ENCODE data around the gene XAB2. TPM values are rescaled to one million over a fixed set of nuclear protein-coding genes. Genes with fewer than 3 reads are reported as not detected.
"Not testable (repeated sequence)": the region's sequence is repeated elsewhere in the genome, so short reads cannot be mapped to it uniquely, and the experiment has no call there.

XAB2 gene
- total RNA-seq, 4 donors from 2014 or later: 53.7 to 77.2 (median 55.4) TPM

DNA sequence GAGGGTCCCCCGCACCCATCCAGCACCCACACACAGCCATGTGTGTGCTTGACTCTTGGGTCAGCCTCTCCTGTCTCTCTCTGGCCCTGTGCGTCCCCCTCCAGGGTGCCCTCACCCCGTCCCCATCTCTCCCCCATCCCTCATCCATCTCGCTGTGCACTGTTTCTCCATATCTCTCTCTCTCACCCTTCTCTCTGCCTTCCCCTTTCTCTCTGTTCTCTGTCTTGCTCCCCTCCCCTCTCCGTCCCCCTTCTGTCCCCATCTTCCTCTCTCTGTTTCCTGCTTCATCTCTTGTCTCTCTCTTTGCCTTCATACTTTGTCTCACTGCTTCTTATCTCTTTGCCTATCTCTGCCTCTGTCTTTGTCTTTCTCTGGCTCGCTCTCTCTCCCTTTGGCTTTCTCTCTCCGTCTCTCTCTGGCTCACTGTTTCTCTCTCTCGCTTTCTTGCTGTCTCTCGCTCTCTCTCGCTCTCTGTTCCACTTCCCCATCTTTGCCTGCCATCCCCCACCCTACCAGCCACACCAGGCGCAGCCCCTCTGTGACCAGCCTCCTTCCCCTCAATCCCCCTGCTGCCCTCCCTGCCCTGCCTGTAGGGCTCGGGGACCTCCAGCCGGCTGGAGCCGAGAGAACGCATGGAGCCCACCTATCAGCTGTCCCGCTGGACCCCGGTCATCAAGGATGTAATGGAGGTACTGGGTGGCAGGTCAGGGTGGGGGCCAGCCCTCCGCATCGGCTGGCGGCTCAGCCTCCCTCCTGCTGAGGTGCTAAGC lies 16.5 kb upstream of the XAB2 start:
- no peak for DNase-seq
- H3K9me3 ChIP-seq: no peaks in the 10 kb centered on the region
- no peak overlapping the region for H3K27ac ChIP-seq
- 74 to 77% methylated on average over 17 to 20 of the region's 20 CpGs for WGBS, 2 donors
- H3K36me3 ChIP-seq: no peaks in the 10 kb centered on the region
- TF ChIP-seq POLR2A (IDR thresholded peaks at IDR 0.05): no peak
- TF ChIP-seq, protein P1, sequence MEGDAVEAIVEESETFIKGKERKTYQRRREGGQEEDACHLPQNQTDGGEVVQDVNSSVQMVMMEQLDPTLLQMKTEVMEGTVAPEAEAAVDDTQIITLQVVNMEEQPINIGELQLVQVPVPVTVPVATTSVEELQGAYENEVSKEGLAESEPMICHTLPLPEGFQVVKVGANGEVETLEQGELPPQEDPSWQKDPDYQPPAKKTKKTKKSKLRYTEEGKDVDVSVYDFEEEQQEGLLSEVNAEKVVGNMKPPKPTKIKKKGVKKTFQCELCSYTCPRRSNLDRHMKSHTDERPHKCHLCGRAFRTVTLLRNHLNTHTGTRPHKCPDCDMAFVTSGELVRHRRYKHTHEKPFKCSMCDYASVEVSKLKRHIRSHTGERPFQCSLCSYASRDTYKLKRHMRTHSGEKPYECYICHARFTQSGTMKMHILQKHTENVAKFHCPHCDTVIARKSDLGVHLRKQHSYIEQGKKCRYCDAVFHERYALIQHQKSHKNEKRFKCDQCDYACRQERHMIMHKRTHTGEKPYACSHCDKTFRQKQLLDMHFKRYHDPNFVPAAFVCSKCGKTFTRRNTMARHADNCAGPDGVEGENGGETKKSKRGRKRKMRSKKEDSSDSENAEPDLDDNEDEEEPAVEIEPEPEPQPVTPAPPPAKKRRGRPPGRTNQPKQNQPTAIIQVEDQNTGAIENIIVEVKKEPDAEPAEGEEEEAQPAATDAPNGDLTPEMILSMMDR (IDR thresholded peaks at IDR 0.05): no peak
- no peaks in the 10 kb centered on the region for H3K27me3 ChIP-seq
- no peak overlapping the region for H3K4me3 ChIP-seq (replicated peaks in 1 of 3)
- intact Hi-C loops (cut with DNase I): no loop called here
- H3K4me1 ChIP-seq: no peaks in the 10 kb centered on the region

DNA sequence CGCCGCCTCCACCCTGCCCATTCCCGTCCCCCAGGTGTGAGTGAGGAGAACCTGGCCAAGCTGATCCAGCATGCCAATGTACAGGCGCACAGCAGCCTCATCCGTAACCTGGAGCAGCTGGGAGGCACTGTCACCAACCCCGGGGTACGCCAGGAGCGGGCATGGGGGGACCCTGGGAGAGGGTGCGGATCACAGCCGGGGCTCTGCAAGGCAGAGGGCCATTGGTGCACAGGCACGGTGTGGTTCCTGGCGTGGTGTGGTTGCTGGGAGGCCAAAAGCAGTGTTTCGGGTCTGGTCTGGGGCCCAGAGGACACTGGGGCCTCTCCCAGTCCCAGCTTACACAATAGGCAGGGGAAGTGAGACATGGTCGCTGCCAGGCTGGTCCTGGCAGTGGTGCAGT lies 15.8 kb upstream of the XAB2 start:
- H3K27ac ChIP-seq: no peak overlapping the region
- no peak for DNase-seq
- intact Hi-C loops (cut with DNase I): no loop called here
- WGBS, 2 donors: 91 to 95% methylated on average over 9 to 14 of the region's 14 CpGs
- no peaks in the 10 kb centered on the region for H3K36me3 ChIP-seq
- no peak for TF ChIP-seq POLR2A (IDR thresholded peaks at IDR 0.05)
- TF ChIP-seq, protein P1 (IDR thresholded peaks at IDR 0.05): no peak
- H3K4me3 ChIP-seq (replicated peaks in 1 of 3): no peak overlapping the region
- H3K9me3 ChIP-seq: no peaks in the 10 kb centered on the region
- H3K27me3 ChIP-seq: no peaks in the 10 kb centered on the region
- H3K4me1 ChIP-seq: no peaks in the 10 kb centered on the region

GRCh38 chr19:7644550-7644877 lies 15.2 kb upstream of the XAB2 start:
- H3K27ac ChIP-seq: no peak overlapping the region
- intact Hi-C loops (cut with DNase I): no loop called here
- DNase-seq: no peak
- H3K27me3 ChIP-seq: no peaks in the 10 kb centered on the region
- TF ChIP-seq, protein P1 (IDR thresholded peaks at IDR 0.05): no peak
- TF ChIP-seq POLR2A (IDR thresholded peaks at IDR 0.05): no peak
- 93 to 100% methylated on average over 1 to 10 of the region's 20 CpGs for WGBS, 2 donors
- H3K4me3 ChIP-seq (replicated peaks in 1 of 3): no peak overlapping the region
- H3K4me1 ChIP-seq: no peaks in the 10 kb centered on the region
- H3K9me3 ChIP-seq: no peaks in the 10 kb centered on the region
- H3K36me3 ChIP-seq: no peaks in the 10 kb centered on the region

DNA sequence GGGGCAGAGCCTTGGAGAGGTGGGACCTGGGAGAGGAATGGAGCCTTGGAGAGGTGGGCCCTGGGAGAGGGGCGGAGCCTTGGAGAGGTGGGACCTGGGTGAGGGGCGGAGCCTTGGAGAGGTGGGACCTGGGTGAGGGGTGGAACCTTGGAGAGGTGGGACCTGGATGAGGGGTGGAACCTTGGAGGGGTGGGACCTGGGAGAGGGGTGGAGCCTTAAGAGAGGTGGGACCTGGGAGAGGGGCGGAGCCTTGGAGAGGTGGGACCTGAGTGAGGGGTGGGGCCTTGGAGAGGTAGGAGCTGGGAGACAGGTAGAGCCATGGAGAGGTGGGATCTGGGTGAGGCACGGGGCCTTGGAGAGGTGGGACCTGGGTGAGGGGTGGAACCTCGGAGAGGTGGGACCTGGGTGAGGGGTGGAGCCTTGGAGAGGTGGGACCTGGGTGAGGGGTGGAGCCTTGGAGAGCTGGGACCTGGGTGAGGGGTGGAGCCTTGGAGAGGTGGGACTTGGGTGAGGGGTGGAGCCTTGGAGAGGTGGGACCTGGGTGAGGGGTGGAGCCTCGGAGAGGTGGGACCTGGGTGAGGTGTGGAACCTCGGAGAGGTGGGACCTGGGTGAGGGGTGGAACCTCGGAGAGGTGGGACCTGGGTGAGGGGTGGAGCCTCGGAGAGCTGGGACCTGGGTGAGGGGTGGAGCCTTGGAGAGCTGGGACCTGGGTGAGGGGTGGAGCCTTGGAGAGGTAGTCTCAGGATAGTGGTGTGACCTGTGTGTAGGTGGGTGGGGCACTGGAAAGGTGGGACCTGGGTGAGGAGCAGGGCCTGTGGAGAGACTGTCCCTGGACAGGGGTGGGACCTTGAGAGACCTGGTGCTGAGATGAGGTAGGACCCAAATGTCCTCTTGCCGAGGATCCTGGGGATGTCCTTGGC lies 14.5 kb upstream of the XAB2 start:
- H3K36me3 ChIP-seq; H3K27ac ChIP-seq; intact Hi-C loops (cut with DNase I); DNase-seq; H3K4me3 ChIP-seq (replicated peaks in 1 of 3); H3K9me3 ChIP-seq; H3K27me3 ChIP-seq; H3K4me1 ChIP-seq: not testable (repeated sequence)
- 64 to 65% methylated on average over 10 of the region's 10 CpGs for WGBS, 2 donors

DNA sequence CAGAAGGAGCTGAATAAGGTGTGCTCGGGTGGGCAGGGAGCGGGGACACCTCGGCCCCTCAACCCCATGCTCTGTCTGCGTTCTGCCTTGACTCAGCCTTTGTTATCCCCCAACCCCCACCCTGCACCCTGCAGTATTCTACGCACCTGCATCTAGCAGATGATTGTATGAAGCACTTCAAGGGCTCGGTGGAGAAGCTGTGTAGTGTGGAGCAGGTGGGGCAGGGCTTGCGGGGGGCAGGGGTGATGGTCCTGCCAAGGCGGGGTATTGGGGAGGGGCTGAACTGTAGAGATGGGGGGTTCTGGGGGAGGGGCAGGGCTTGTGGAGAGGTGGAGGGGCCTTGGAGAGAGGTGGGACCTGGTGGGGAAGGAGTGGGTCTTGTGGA lies 13.7 kb upstream of the XAB2 start:
- no peaks in the 10 kb centered on the region for H3K36me3 ChIP-seq
- intact Hi-C loops (cut with DNase I): no loop called here
- 94 to 97% methylated on average over 8 of the region's 8 CpGs for WGBS, 2 donors
- H3K9me3 ChIP-seq: no peaks in the 10 kb centered on the region
- H3K4me1 ChIP-seq: no peaks in the 10 kb centered on the region
- no peak overlapping the region for H3K4me3 ChIP-seq (replicated peaks in 1 of 3)
- no peak overlapping the region for H3K27ac ChIP-seq
- no peaks in the 10 kb centered on the region for H3K27me3 ChIP-seq
- TF ChIP-seq POLR2A (IDR thresholded peaks at IDR 0.05): no peak
- TF ChIP-seq, protein P1 (IDR thresholded peaks at IDR 0.05): no peak
- DNase-seq: no peak

Data from thyroid gland (tissue), 4 donors.